ENCODE results near the gene ETV6. TPM values are rescaled to one million over a fixed set of nuclear protein-coding genes. Genes with fewer than 3 reads are reported as not detected.

Gene ETV6
- total and polyA plus RNA-seq, 2 of the 8 experiments (the other 6 are each of a cell fraction or from before 2014, with no cell fraction given) = 5.5 to 23.9 TPM

GRCh38 chr12:11734580-11735180 lies 85.2 kb downstream of the ETV6 start:
- Histone ChIP-seq H4K8ac (ENCODE audit: extremely low read depth, insufficient read depth, low read length) (no peak overlapping the region), H3K4me2 (ENCODE audit: insufficient read depth in 1 of 2, low read depth in 2 of 2, low read length in 2 of 2) (no peak overlapping the region), H3K9me3 (ENCODE audit: insufficient read depth in 2 of 2, low read depth in 1 of 2, low read length in 1 of 2) (no peaks in the 10 kb centered on the region), H2BK12ac (ENCODE audit: low read depth, low read length) (no peak overlapping the region), H3K79me2 (ENCODE audit: control insufficient read depth in 1 of 2, insufficient read depth in 2 of 2, low read length in 2 of 2) (peaks cover 0 to 3% of the 10 kb centered on the region in 2 experiments; a peak in 1 of 4 replicates), H2BK5ac (ENCODE audit: low read depth, low read length) (no peak overlapping the region), H4K20me1 (replicated peaks in 1 of 2; ENCODE audit: control insufficient read depth in 1 of 2, insufficient read depth in 2 of 2, low read length in 2 of 2) (no peaks in the 10 kb centered on the region), H2AK5ac (ENCODE audit: low read depth, low read length) (no peak overlapping the region), H2BK15ac (ENCODE audit: low read length) (no peak overlapping the region), H3K9ac (replicated peaks in 1 of 4; ENCODE audit: extremely low read depth in 1 of 4, low read depth in 3 of 4, low read length in 3 of 4) (no peak overlapping the region), H3K23ac (ENCODE audit: insufficient read length) (no peak overlapping the region), H3K23me2 (ENCODE audit: low read depth, low read length) (no peaks in the 10 kb centered on the region), H3K27me3 (replicated peaks in 1 of 4; ENCODE audit: control insufficient read depth in 3 of 4, extremely low read depth in 1 of 4, insufficient read depth in 3 of 4, low read length in 3 of 4) (no peaks in the 10 kb centered on the region), H4K91ac (replicated peaks; ENCODE audit: insufficient read length, low read length) (no peak overlapping the region), H3K79me1 (ENCODE audit: low read depth, low read length) (0 out of 2 replicates have a peak, but pooled peaks cover 2% of the 10 kb centered on the region), H3K4me1 (replicated peaks in 1 of 4; ENCODE audit: control insufficient read depth in 3 of 4, insufficient read depth in 4 of 4, low read length in 3 of 4) (no peaks in the 10 kb centered on the region; a peak in 1 of 7 replicates), H3K18ac (ENCODE audit: extremely low read depth, low read length) (no peak overlapping the region), H3K4me3 (ENCODE audit: extremely low read depth in 1 of 4, insufficient read depth in 2 of 4, low read depth in 3 of 4, low read length in 4 of 4) (no peak overlapping the region), H3K14ac (ENCODE audit: insufficient read length) (no peak overlapping the region), H3K36me3 (ENCODE audit: control insufficient read depth in 2 of 4, insufficient read depth in 4 of 4, low read length in 3 of 4) (no peaks in the 10 kb centered on the region), H3K4ac (replicated peaks; ENCODE audit: insufficient read length, low read depth, low read length) (no peak overlapping the region), H3K27ac (ENCODE audit: low read depth, low read length) (no peak overlapping the region), H2BK120ac (replicated peaks; ENCODE audit: low read depth, low read length) (no peak overlapping the region), H3K56ac (replicated peaks; ENCODE audit: insufficient read length, low read depth, low read length) (no peak overlapping the region), H4K5ac (ENCODE audit: insufficient read length, low read depth, low read length) (no peak overlapping the region), H2AFZ (ENCODE audit: low read length) (no peak overlapping the region), H2BK20ac (ENCODE audit: low read length) (no peak overlapping the region)
- FAIRE-seq (no peak), DNase-seq (ENCODE audit: low read depth in 1 of 2, low spot score in 2 of 2) (no peak)
- POLR2A ChIA-PET (ENCODE audit: partially characterized antibody) = no interaction called here
- WGBS, 2 experiments (ENCODE audit: extremely low coverage in 1 of 2, insufficient coverage in 1 of 2, insufficient read length in 1 of 2, insufficient replicate concordance in 2 of 2, low coverage in 1 of 2, low lambda C conversion rate in 2 of 2, missing lambda C conversion rate in 1 of 2) = 88% methylated on average over 5 of the region's 5 CpGs; no CpG with 5 or more reads in 1 of the 2 experiments
- CTCF ChIA-PET (ENCODE audit: partially characterized antibody) = interaction anchor here (0.7 to 2.1 kb wide), 29 partner anchors 10 to 298 kb away, joined by 3 to 22 read pairs (median 4); no protein-coding TSS in a partner anchor
- TF ChIP-seq MAFK (IDR thresholded peaks at IDR 0.05; ENCODE audit: low read depth, low read length) (no peak), USF2 (IDR thresholded peaks at IDR 0.05; ENCODE audit: low read length) (no peak), E2F6 (IDR thresholded peaks at IDR 0.05) (no peak), CTBP2 (IDR thresholded peaks at IDR 0.05; ENCODE audit: borderline replicate concordance, insufficient read depth, insufficient read length, low read length) (no peak), CBX5 (IDR thresholded peaks at IDR 0.05; ENCODE audit: low read depth, low read length) (no peak), BCL11A (IDR thresholded peaks at IDR 0.05; ENCODE audit: low read depth in 2 of 2, low read length in 2 of 2) (no peak), SIX5 (IDR thresholded peaks at IDR 0.05; ENCODE audit: low read depth, low read length) (no peak), HDAC6 (IDR thresholded peaks at IDR 0.05; ENCODE audit: low read depth, low read length) (no peak), SRF (IDR thresholded peaks at IDR 0.05; ENCODE audit: low read depth, low read length) (no peak), RFX5 (IDR thresholded peaks at IDR 0.05; ENCODE audit: borderline replicate concordance, low read depth, low read length) (no peak), RBBP5 (IDR thresholded peaks at IDR 0.05; ENCODE audit: borderline replicate concordance, low read depth, low read length) (no peak), JUND (IDR thresholded peaks at IDR 0.05; ENCODE audit: low read length) (no peak)

Data from H1 (cell line).